HG03520 (cell line): ENCODE results near the gene PCCB.
A peak's percentile ranks its signal among the peaks of the same experiment; 100 is the strongest.
"Not testable (repeated sequence)": the region's sequence is repeated elsewhere in the genome, so short reads cannot be mapped to it uniquely, and the experiment has no call there.

ENCODE experiments used
- ATAC-seq: cut with Tn5 transposase; IDR thresholded peaks from one replicate; pipeline ENCODE4 v1.9.1; 2021; ENCODE audit warnings: mild to moderate bottlenecking, moderate library complexity; ENCODE audit not compliant: unreplicated experiment

Gene PCCB

GRCh38 chr3:136261826-136262225 is 11.7 kb downstream of the PCCB start:
- ATAC-seq: no peak

- ATAC-seq: no peak
These were observed 12.4 kb downstream of the PCCB start for GRCh38 chr3:136262559-136262958.

GRCh38 chr3:136263251-136263650 is 13.1 kb downstream of the PCCB start:
- no peak for ATAC-seq

GRCh38 chr3:136266468-136267125 is 16.5 kb downstream of the PCCB start:
- ATAC-seq: peak; percentile 80

GRCh38 chr3:136267235-136267634 is 17.1 kb downstream of the PCCB start:
- ATAC-seq: no peak

- peak; percentile 69 for ATAC-seq
These were observed 20.0 kb downstream of the PCCB start for GRCh38 chr3:136270179-136270578.

- not testable (repeated sequence) for ATAC-seq
These were observed 21.5 kb downstream of the PCCB start for GRCh38 chr3:136271626-136272025.

GRCh38 chr3:136276049-136276755 is 26.1 kb downstream of the PCCB start:
- ATAC-seq: no peak

GRCh38 chr3:136277115-136277514 is 27.0 kb downstream of the PCCB start:
- no peak for ATAC-seq

GRCh38 chr3:136277634-136278033 is 27.5 kb downstream of the PCCB start:
- ATAC-seq: no peak

- ATAC-seq: no peak
These were observed 29.0 kb downstream of the PCCB start for GRCh38 chr3:136279092-136279491.

GRCh38 chr3:136280961-136281360 is 30.8 kb downstream of the PCCB start:
- no peak for ATAC-seq

- no peak for ATAC-seq
These were observed 31.9 kb downstream of the PCCB start for GRCh38 chr3:136281966-136282520.

- ATAC-seq: no peak
These were observed 33.5 kb downstream of the PCCB start for GRCh38 chr3:136283627-136284026.

GRCh38 chr3:136291302-136291701 is 41.2 kb downstream of the PCCB start:
- no peak for ATAC-seq

GRCh38 chr3:136292500-136292899 is 42.4 kb downstream of the PCCB start:
- ATAC-seq: no peak

- ATAC-seq: no peak
These were observed 43.1 kb downstream of the PCCB start for GRCh38 chr3:136293279-136293678.

- ATAC-seq: no peak
These were observed 44.0 kb downstream of the PCCB start for GRCh38 chr3:136294176-136294575.

GRCh38 chr3:136296960-136297359 is 46.8 kb downstream of the PCCB start:
- no peak for ATAC-seq

- ATAC-seq: no peak
These were observed 47.7 kb downstream of the PCCB start for GRCh38 chr3:136297826-136298225.

- ATAC-seq: no peak
These were observed 50.3 kb downstream of the PCCB start for GRCh38 chr3:136300444-136300843.

- ATAC-seq: no peak
These were observed 55.7 kb downstream of the PCCB start for GRCh38 chr3:136305879-136306278.
